GM10266 (cell line): ENCODE data around the gene NELFA.

ENCODE experiments used
- DNase-seq: peaks from one replicate; pipeline ENCODE4 v3.0.0; 2012; ENCODE audit errors: extremely low spot score
- TF ChIP-seq, protein P1 (sequence below): IDR thresholded peaks from 2 replicates; pipeline ENCODE4 v1.5.1; 2012; ENCODE audit warnings: mild to moderate bottlenecking, low read depth; ENCODE audit not compliant: control insufficient read depth, insufficient read depth; ENCODE audit errors: missing control alignments

Gene NELFA

DNA sequence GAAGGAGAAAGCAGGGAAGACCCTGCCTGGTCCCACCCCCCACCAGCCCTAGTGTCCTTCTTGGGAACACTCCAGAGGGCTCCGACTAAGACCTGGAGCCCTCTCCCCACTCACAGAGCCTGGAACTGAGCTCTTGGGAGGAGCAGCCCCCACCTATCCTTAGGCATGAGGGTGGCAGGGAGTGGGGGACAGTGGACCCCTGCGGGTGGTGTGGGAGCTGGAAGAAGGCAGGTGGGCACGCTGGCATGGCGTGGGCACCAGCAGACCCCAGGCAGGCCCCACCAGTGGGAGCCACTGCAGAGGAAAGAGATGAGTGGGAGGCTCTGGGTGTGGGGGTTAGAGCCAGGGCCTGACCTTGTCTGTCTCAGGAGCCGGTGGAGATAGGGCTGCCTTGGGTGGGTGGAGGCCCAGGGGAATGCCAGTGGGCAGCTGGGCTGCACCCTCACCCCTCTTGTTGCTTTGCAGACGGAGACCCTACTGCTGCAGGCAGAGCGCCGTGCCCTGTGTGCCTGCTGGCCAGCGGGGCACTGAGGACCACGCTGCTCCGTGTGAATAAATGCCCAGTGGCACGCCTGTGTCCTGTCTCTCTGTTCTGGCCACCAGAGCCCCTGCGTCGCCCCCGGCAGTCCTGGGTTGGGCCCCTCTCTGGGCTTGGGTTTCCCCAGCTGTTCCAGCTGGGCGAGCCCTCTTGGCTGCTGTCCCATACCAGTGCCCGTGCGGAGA, 34.8 kb upstream of the NELFA start:
- no peak for DNase-seq
- TF ChIP-seq, protein P1, sequence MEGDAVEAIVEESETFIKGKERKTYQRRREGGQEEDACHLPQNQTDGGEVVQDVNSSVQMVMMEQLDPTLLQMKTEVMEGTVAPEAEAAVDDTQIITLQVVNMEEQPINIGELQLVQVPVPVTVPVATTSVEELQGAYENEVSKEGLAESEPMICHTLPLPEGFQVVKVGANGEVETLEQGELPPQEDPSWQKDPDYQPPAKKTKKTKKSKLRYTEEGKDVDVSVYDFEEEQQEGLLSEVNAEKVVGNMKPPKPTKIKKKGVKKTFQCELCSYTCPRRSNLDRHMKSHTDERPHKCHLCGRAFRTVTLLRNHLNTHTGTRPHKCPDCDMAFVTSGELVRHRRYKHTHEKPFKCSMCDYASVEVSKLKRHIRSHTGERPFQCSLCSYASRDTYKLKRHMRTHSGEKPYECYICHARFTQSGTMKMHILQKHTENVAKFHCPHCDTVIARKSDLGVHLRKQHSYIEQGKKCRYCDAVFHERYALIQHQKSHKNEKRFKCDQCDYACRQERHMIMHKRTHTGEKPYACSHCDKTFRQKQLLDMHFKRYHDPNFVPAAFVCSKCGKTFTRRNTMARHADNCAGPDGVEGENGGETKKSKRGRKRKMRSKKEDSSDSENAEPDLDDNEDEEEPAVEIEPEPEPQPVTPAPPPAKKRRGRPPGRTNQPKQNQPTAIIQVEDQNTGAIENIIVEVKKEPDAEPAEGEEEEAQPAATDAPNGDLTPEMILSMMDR, result no peak

DNA sequence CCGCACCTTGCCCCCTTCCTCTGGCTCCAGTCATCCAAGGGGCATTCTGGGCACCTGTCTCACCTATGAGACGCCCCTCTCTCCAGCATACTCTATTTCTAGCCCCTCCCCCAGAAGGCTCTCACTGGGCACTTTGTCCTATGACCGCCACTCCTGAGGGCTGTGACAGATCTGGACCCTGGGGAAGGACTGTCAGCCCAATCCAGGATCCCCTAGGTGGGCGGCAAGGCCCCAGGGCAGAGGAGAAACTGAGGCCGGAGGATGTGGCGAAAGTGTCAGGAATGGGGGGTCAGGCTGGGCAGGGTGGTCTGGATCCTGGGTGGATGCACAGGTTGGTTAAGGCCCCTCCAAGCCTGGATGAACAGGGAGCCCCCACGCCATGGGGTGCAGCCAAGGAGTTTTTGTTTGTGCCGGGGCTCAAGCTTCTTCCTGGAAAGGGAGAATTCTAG, 34.2 kb upstream of the NELFA start:
- TF ChIP-seq, protein P1, result no peak
- no peak for DNase-seq

GRCh38 chr4:2042204-2042946, 33.6 kb upstream of the NELFA start:
- TF ChIP-seq, protein P1, result peak; percentile 18
- DNase-seq, result peak; percentile 81

DNA sequence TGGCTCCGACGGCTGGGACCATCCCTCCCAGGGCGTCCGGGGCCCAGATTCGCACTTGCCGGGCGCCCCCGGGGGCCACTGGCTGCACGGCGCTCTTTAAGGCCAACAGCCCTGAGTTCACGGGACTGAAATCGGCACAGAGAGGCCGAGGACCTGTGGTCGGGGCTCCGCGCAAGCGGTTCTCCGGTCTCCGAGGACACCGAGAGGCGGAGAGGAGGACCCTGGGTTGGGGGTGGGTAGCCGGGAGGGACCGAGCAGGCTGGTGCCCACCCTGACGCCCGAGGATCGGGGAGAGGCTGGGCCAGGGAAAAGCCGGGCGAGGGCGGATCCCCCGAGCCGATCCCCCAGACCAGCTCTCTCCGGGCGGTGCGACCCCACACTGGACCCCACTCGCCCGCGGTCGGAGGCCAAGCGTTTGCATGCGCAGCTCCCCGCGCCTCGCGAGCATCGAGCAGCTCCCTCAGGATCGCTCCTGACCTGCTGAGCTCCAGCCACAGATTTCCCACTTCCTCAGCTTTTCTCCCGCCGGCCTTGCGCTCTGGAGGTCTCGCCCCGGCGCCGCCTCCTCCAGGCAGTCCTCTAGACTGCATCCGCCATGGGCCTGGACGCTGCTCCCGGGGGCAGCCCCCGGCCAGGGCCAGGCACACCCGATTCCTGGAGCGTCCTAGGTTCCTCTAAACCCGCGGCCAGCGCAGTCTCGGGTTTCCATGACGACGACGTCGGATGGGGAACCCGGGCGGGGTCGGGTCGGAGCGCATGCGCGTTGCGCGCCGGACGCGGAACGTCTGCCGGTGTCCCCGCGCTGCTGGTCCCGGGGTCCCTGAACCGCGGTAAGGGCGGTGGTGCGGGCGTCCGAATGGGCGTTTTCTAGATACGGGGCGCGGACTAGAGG, 32.7 kb upstream of the NELFA start:
- peak; percentile 98 for DNase-seq
- TF ChIP-seq, protein P1, result no peak

- TF ChIP-seq, protein P1, result no peak
- DNase-seq, result no peak
Observed at GRCh38 chr4:2040391-2041238, 31.8 kb upstream of the NELFA start.

GRCh38 chr4:2036866-2037265, 28.1 kb upstream of the NELFA start:
- TF ChIP-seq, protein P1, result no peak
- DNase-seq, result no peak
